Neural cell (in vitro differentiated cells): ENCODE measurements around the gene PRR18. TPM values are rescaled to one million over a fixed set of nuclear protein-coding genes. Genes with fewer than 3 reads are reported as not detected.

Experiments used
- H2AFZ ChIP-seq: fragments of 200-600, 300-800 bp; sonication (generic), shearing (Covaris generic); 2 replicates; pipeline ENCODE4 v1.6.0; 2014; ENCODE audit warnings: low read depth, mild to moderate bottlenecking, antibody characterized with exemption, low read length, moderate library complexity
- H3F3A ChIP-seq: fragments of 200-600 bp; shearing (Covaris generic); 2 replicates; pipeline ENCODE4 v1.6.1; 2016; ENCODE audit warnings: mild to moderate bottlenecking, moderate library complexity, mixed read lengths, antibody characterized with exemption, low read length; ENCODE audit not compliant: insufficient read depth, poor library complexity, severe bottlenecking
- H3K27ac ChIP-seq: fragments of 200-600, 300-800 bp; sonication (generic), shearing (Covaris generic); 2 replicates; pipeline ENCODE4 v1.5.1; 2014; ENCODE audit warnings: mild to moderate bottlenecking, low read length, moderate library complexity
- H3K27me3 ChIP-seq: fragments of 300-800, 200-600 bp; sonication (generic), shearing (Covaris generic); 2 replicates; pipeline ENCODE4 v1.6.0; 2014; ENCODE audit warnings: mild to moderate bottlenecking, low read depth, low read length, moderate library complexity; ENCODE audit not compliant: insufficient read depth
- H3K36me3 ChIP-seq: fragments of 300-800, 200-600 bp; sonication (generic), shearing (Covaris generic); 2 replicates; pipeline ENCODE4 v1.5.1; 2014; ENCODE audit warnings: mild to moderate bottlenecking, antibody characterized with exemption, low read length, moderate library complexity; ENCODE audit not compliant: insufficient read depth
- H3K4me2 ChIP-seq: fragments of 300-800, 200-600 bp; sonication (generic), shearing (Covaris generic); 2 replicates; pipeline ENCODE4 v1.6.0; 2014; ENCODE audit warnings: mild to moderate bottlenecking, low read length
- H3K4me3 ChIP-seq: fragments of 300-800, 200-600 bp; sonication (generic), shearing (Covaris generic); 2 replicates; pipeline ENCODE4 v1.5.1; 2014; ENCODE audit warnings: mild to moderate bottlenecking, low read length, moderate library complexity
- H3K79me2 ChIP-seq: fragments of 200-600 bp; shearing (Covaris generic); replicated peaks from 2 replicates; pipeline ENCODE4 v1.6.0; 2014; ENCODE audit warnings: mild to moderate bottlenecking, low read length, moderate library complexity; ENCODE audit not compliant: insufficient read depth
- H3K9ac ChIP-seq: fragments of 300-800, 200-600 bp; sonication (generic), shearing (Covaris generic); 2 replicates; pipeline ENCODE4 v1.6.1; 2016; ENCODE audit warnings: mild to moderate bottlenecking, low read length, mixed read lengths
- H3K9me2 ChIP-seq: fragments of 200-600 bp; shearing (Covaris generic); 2 replicates; pipeline ENCODE4 v1.6.1; 2016; ENCODE audit warnings: mild to moderate bottlenecking, low read length, mixed read lengths; ENCODE audit not compliant: insufficient read depth
- H3K9me3 ChIP-seq: fragments of 200-600, 300-800 bp; sonication (generic), shearing (Covaris generic); 2 replicates; pipeline ENCODE4 v1.6.1; 2016; ENCODE audit warnings: mild to moderate bottlenecking, mixed run types, low read length, moderate library complexity, mixed read lengths
- H4K20me1 ChIP-seq: fragments of 200-600 bp; shearing (Covaris generic); 2 replicates; pipeline ENCODE4 v1.6.1; 2016; ENCODE audit warnings: mild to moderate bottlenecking, mixed run types; ENCODE audit not compliant: insufficient read depth
- EP300 ChIP-seq: fragments of 450-650 bp; conservative IDR thresholded peaks from 2 replicates; pipeline ENCODE4 v1.6.1; 2014; ENCODE audit warnings: antibody characterized with exemption, mild to moderate bottlenecking, moderate library complexity; ENCODE audit not compliant: poor library complexity, severe bottlenecking
- EZH2 ChIP-seq: fragments of 200-600, 300-800 bp; shearing (Covaris generic), sonication (generic); IDR thresholded peaks from 2 replicates; pipeline ENCODE4 v1.6.1; 2014; ENCODE audit warnings: antibody characterized with exemption, low read length, borderline replicate concordance, mild to moderate bottlenecking; ENCODE audit not compliant: insufficient read depth, poor library complexity, severe bottlenecking
- POLR2AphosphoS5 ChIP-seq: IDR thresholded peaks from 2 replicates; pipeline ENCODE4 v1.6.1; 2012
- RAD21 ChIP-seq: fragments of 450-650 bp; conservative IDR thresholded peaks from 2 replicates; pipeline ENCODE4 v1.6.1; 2014; ENCODE audit warnings: antibody characterized with exemption, mild to moderate bottlenecking, moderate library complexity
- REST ChIP-seq: IDR thresholded peaks from 2 replicates; pipeline ENCODE4 v1.6.1; 2012; ENCODE audit warnings: borderline replicate concordance
- SMC3 ChIP-seq: fragments of 450-650 bp; conservative IDR thresholded peaks from 2 replicates; pipeline ENCODE4 v1.6.1; 2014; ENCODE audit warnings: antibody characterized with exemption, mild to moderate bottlenecking, moderate library complexity; ENCODE audit not compliant: poor library complexity
- polyA plus RNA-seq: library from polyadenylated mRNA; depleted of rRNA; stranded (reverse); fragments of >200 nt; gene quantifications from 2 replicates; pipeline ENCODE4 v1.2.3, GENCODE V29; 2014
- TF ChIP-seq, protein P1 (sequence below): fragments of 450-650 bp; IDR thresholded peaks from 2 replicates; pipeline ENCODE4 v1.5.1; 2014; ENCODE audit warnings: antibody characterized with exemption, mild to moderate bottlenecking, moderate library complexity; ENCODE audit not compliant: poor library complexity, severe bottlenecking

Gene PRR18
- polyA plus RNA-seq, 1 donor from 2014 or later: not detected

GRCh38 chr6:166281104-166281503 lies 27.1 kb downstream of the PRR18 start:
- H3K9me2 ChIP-seq: no peaks in the 10 kb centered on the region
- H3K4me3 ChIP-seq: no peak overlapping the region
- no peaks in the 10 kb centered on the region for H4K20me1 ChIP-seq
- no peaks in the 10 kb centered on the region for H3K27me3 ChIP-seq
- no peak overlapping the region for H2AFZ ChIP-seq
- H3K9ac ChIP-seq: no peak overlapping the region
- no peaks in the 10 kb centered on the region for H3K79me2 ChIP-seq
- TF ChIP-seq EP300: no peak
- no peak for TF ChIP-seq REST
- no peak for TF ChIP-seq POLR2AphosphoS5
- no peak for TF ChIP-seq EZH2
- no peak overlapping the region for H3K27ac ChIP-seq
- H3K36me3 ChIP-seq: no peaks in the 10 kb centered on the region
- H3K9me3 ChIP-seq: no peaks in the 10 kb centered on the region
- no peak overlapping the region for H3K4me2 ChIP-seq
- no peaks in the 10 kb centered on the region for H3F3A ChIP-seq

- no peak overlapping the region for H3K4me2 ChIP-seq
- no peaks in the 10 kb centered on the region for H3F3A ChIP-seq
- no peaks in the 10 kb centered on the region for H3K9me3 ChIP-seq
- no peak overlapping the region for H3K4me3 ChIP-seq
- no peak overlapping the region for H2AFZ ChIP-seq
- H3K9me2 ChIP-seq: no peaks in the 10 kb centered on the region
- no peaks in the 10 kb centered on the region for H3K79me2 ChIP-seq
- no peaks in the 10 kb centered on the region for H3K36me3 ChIP-seq
- H3K27me3 ChIP-seq: no peaks in the 10 kb centered on the region
- no peaks in the 10 kb centered on the region for H4K20me1 ChIP-seq
- no peak overlapping the region for H3K27ac ChIP-seq
- H3K9ac ChIP-seq: no peak overlapping the region
- TF ChIP-seq RAD21: no peak
- TF ChIP-seq POLR2AphosphoS5: no peak
- TF ChIP-seq, protein P1, sequence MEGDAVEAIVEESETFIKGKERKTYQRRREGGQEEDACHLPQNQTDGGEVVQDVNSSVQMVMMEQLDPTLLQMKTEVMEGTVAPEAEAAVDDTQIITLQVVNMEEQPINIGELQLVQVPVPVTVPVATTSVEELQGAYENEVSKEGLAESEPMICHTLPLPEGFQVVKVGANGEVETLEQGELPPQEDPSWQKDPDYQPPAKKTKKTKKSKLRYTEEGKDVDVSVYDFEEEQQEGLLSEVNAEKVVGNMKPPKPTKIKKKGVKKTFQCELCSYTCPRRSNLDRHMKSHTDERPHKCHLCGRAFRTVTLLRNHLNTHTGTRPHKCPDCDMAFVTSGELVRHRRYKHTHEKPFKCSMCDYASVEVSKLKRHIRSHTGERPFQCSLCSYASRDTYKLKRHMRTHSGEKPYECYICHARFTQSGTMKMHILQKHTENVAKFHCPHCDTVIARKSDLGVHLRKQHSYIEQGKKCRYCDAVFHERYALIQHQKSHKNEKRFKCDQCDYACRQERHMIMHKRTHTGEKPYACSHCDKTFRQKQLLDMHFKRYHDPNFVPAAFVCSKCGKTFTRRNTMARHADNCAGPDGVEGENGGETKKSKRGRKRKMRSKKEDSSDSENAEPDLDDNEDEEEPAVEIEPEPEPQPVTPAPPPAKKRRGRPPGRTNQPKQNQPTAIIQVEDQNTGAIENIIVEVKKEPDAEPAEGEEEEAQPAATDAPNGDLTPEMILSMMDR: no peak
- no peak for TF ChIP-seq SMC3
- TF ChIP-seq EP300: no peak
- TF ChIP-seq EZH2: no peak
- no peak for TF ChIP-seq REST
Observed at GRCh38 chr6:166279393-166279679, 28.9 kb downstream of the PRR18 start.
